NCI-H82 (cell line): ENCODE results near the gene PLCL1.
"Not testable (repeated sequence)": the region's sequence is repeated elsewhere in the genome, so short reads cannot be mapped to it uniquely, and the experiment has no call there.

Experiments used
- DNase-seq: peaks from one replicate; lab custom pipeline; 2025; lab: John Stamatoyannopoulos, UW

The PLCL1 gene

GRCh38 chr2:198177040-198177439 is 372.6 kb downstream of the PLCL1 start:
- no peak for DNase-seq

- no peak for DNase-seq
Observed at GRCh38 chr2:198178766-198179165, 374.4 kb downstream of the PLCL1 start.

GRCh38 chr2:198186257-198186656 is 381.9 kb downstream of the PLCL1 start:
- no peak for DNase-seq

DNA sequence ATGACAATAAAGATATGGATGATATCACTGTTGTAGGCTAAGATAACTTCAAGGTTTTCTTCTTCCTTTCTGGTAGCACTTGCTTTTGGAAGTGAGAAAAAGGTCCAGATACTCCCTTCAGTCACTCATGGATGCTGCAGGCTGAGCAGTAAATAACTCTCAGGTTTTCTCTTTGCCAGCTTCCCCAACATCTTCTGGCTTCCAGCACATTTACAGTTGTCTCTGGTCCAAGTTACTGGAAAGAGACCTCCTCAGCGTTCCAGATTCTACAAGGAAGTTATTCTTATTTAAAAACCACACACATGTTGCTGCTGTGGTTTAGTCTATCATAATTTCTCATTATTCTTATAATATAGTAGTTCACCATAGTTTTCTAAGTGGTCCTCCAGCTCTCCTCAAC is 383.4 kb downstream of the PLCL1 start:
- no peak for DNase-seq

GRCh38 chr2:198188982-198189381 is 384.6 kb downstream of the PLCL1 start:
- DNase-seq: no peak

DNA sequence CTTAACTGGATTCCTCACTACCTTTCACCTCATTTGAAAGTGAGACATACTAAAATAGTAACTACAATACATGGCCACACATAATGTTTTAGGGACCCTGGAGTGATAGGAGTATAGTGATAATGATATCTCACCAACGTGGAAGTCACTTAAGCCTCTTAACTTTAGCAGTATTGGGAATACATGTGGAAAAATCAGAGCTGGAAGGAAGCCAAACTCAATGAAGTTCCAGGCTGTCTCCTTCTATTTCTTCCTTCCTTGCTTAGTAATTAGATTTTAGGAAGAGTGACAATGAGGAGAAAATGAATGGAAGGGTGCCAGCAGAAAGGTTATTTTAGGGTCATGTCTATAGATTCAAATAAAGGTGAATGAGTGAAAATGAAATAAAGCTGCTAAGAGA is 387.3 kb downstream of the PLCL1 start:
- DNase-seq: peak; percentile 1

DNA sequence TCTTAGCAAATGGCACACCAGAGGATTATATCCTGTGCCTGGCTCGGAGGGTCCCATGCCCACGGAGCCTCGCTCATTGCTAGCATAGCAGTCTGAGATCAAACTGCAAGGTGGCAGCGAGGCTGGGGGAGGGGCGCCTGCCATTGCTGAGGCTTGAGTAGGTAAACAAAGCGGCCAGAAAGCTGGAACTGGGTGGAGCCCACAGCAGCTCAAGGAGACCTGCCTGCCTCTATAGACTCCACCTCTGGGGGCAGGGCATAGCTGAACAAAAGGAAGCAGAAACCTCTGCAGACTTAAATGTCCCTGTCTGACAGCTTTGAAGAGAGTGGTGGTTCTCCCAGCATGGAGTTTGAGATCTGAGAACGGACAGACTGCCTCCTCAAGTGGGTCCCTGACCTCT is 392.2 kb downstream of the PLCL1 start:
- not testable (repeated sequence) for DNase-seq
